ENCODE data around the gene FZD10.

FZD10 gene, protein sequence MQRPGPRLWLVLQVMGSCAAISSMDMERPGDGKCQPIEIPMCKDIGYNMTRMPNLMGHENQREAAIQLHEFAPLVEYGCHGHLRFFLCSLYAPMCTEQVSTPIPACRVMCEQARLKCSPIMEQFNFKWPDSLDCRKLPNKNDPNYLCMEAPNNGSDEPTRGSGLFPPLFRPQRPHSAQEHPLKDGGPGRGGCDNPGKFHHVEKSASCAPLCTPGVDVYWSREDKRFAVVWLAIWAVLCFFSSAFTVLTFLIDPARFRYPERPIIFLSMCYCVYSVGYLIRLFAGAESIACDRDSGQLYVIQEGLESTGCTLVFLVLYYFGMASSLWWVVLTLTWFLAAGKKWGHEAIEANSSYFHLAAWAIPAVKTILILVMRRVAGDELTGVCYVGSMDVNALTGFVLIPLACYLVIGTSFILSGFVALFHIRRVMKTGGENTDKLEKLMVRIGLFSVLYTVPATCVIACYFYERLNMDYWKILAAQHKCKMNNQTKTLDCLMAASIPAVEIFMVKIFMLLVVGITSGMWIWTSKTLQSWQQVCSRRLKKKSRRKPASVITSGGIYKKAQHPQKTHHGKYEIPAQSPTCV

DNA sequence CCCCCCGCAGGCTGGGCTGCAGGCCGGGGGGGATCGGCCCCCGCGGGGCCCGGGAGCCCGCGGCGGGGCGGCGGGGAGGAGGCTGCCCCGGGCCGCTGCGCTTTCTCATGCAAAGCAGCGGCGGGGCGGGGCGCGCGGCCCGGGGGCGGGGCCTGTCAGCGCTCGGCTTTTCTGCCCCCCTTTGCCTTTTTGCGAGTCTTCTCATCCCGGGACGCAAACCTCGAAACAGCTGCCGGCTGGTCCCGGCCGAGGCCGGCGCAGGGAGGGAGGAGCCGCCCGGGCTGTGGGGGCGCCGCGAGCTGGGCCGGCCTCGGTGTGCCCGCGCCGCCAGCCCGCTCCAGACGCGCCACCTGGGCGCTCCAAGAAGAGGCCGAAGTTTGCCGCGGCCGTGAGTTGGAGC, at the start of gene FZD10:
Gene FZD10, plus strand, starts transcription at position 198 of the 400 bp plus-strand sequence. CDS start 479 bp downstream, outside the sequence.
- DNase-seq: peak; percentile 82

DNA sequence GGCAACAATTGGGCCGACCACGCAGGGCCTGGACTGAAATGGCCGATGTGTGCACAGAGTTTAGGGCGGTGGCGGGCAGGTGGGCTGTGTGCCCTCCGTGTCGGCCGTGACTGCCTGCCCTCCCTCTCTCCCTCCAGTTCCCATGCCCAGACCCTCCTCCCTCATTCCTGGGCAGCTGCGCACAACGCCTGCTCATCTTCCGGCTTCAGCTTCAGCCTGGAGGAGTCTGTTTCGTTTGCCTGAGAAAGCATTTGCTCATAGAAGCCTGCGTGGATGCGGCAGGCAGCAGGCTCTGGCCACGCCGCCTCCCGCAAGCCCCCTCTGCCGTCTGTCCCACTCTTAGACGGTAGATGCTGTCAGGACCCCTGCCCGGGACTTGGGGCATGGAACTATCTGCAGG, 47.3 kb upstream of the FZD10 start:
- DNase-seq: no peak

DNA sequence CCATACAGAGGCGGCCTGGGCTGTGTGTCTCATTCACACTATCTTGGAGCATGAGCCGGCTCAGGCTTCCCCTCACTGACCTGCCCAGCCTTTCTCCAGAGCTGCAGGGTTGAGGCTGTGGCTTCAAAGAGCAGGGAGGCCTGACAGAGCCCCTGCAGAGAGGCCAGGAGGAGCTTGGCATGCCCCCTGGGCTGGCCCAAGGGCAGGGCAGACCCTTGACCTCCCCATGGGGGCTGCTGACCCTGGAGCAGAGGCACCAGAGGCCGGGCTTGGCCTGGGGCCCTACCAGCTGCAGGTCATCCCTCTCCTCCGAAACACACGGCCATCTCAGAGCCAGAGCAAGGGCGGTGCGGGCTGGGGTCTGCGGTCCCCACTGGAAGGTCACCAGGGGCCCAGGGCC, 46.6 kb upstream of the FZD10 start:
- DNase-seq: no peak

DNA sequence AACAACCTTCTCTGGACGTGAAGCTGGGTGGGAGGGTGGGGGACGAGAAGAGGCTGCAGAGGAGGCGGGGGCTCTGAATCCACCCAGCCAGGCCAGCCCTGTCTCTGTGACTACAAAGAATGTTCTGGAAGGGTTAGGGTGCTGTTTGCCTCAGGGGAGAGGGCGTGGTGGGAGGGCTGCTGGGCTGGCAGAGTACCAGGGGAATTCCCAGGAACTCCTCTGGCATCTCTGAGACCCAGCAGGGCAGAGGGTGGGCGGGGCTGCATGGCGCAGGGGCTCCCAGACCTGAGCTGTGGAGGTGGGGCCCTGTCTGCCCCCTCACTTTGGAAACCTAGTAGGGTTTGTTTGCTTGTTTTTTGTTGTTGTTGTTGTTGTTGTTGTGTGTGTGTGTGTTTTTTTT, 45.5 kb upstream of the FZD10 start:
- no peak for DNase-seq

DNA sequence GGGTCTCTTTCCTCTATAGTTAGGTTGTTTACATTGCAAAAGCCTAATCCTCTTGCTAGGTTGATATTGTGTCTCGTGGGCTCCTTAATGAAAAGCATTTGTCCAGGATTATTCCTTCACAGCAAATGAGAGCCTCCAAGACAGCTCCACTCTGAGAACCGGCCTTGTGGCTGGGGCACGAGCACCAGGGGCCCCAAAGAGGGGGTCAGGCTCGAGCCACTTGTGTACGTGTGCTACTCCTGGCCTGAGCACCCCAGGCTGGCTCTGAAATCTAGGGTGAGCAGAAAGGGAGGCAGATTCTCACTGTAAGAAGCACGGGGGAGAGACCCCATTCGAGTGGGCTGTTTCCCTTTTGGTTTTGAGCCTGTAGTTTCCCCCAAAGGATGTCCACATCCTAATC, 45.0 kb upstream of the FZD10 start:
- DNase-seq: no peak

DNA sequence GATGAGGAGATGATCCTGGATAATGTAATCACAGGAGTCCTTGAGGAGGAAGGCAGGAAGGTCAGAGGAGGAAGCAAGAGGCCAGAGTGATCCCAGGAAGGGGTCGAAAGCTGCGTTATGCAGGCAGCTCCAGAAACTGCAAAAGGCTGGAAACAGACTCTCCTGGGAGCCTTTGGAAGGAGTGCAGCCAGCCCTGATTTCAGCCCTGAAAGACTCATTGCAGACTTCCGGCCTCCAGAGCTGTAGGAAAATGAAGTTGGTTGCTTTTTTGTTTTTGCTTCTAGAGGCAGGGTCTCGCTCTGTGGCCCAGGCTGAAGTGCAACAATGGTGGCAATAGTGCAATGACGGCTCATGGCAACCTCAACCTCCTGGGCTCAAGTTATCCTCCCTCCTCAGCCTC, 44.6 kb upstream of the FZD10 start:
- no peak for DNase-seq

DNA sequence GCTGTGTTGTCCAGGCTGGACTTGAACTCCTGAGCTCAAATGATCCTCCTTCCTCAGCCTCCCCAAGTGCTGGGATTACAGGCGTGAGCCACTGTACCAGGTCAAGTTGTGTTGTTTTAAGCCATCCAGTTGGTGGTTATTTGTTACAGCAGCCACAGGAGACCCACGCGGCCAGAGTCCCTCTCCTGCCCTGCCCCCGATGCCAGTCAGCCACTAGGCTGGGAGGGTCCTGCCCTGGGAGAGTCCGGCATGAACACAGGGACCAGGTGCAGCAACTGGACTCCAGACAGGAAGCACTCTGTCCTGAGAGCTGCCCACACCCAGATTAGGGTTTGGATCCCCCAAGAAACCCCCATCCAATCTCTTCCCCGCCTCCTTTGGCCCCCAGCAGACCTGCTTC, 44.1 kb upstream of the FZD10 start:
- no peak for DNase-seq

DNA sequence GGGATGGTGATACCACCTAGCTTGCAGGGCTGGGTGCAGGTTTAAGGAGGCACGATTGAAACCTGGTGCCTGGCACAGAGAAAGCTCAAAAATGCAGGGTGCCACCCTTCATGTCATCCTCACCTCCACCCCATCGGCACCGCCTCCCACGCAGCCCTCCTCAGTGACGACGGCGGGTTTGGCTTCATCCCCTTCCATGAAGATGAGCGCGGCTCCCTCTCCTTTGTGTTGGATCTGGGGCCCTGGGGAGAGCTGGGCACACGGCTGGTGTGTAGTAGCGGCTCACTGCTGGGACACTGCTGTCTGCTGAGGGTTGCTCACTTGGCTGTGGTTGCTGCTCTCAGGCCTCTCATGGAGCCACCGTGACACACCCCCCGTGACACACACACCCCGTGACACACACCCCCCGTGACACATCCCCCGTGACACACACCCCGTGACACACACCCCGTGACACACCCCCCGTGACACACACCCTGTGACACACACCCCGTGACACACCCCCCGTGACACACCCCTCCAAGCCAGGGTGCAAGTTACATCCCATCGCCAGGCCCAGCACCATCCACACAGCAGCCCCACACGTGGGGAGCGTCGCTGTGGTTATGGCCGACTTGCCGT, 42.9 kb upstream of the FZD10 start:
- DNase-seq: no peak

DNA sequence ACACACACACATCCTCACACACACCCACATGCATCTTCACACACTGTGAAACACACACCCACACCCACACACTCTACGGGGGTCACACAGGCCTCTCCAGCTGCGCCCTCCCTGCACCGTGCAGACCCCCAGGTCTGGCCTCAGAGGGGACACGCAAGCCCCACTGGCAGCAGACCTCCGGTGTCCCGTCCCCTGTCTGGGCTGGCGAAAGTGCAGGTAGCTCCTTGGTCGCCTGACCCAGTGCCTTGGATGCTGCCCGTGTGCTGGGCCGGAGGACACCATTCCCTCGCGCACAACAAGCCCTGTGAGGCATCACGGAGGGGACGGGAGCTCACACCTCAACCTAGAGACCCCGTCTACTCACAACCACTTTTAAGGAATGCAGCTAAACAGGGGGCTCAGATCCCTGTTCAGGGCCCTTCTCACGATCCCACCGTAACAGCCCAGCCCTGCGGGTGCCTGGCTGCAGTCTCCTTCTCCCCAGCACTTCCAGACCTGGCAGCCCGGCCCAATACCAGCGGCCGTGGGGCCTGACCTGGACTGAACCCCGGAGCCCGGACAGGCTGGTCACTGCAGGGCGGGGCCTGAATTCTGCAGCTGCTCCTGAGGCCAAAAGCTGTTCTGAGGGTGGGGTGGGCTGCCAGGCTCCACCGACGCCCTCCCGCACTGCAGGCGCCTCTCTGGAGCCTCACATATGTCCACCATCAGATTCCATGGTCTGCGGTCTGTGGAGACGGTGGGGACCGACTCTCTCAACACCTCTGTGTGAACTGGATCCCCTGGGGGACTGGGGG, 42.1 kb upstream of the FZD10 start:
- DNase-seq: no peak

DNA sequence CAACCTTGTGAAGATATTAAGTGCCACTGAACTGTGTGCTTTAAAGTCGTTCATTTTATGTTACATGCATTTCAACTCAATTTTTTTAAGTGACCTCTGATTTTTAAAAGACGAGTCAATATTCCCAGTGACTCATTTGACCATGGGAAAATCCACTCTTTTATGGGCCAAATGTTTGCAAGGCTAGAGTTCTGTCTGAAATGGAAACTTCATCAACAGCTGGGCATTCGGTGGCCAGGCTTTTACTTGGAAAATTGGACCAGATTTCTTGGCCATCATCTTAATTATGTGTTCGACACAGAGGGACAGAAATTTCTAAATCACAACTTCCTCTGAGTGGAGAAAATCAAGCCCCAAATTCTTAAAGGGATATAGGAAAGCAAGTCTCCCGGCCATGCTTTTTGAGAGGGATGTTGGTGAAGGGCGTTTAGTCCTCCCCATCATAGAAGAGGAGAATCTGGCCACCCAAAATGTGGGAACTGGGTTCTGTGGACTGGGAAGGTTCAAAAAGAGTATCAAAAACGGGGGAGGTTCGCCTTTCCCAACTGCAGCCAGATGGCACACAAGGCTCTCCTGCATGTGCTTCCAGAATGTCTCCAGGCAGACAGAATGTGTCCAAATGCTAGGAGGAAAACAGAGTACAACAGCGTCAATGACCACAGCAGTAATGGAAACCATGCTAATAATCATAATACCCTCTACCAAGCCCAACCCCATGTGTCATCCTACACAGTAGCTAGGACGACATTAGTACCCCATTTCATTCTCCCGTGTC, 40.9 kb upstream of the FZD10 start:
- no peak for DNase-seq

DNA sequence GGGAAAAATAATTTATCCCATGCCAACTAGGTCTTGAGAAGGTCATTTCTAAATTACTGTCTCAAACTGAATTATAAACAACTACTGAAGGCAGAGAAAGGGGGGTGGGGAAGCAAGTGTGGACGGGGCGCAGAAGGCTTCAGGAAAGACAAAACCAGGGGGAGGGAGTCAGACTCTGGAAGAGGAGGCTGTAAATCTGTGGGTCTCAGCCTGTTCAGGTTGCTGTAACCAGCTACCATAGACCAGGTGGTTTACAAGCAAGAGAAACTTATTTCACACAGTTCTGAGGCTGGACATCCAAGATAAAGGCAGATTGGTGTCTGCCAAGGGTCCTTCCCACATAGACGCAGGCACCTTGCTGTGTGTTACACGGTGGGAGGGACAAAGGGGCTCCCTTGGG, 39.9 kb upstream of the FZD10 start:
- DNase-seq: no peak

DNA sequence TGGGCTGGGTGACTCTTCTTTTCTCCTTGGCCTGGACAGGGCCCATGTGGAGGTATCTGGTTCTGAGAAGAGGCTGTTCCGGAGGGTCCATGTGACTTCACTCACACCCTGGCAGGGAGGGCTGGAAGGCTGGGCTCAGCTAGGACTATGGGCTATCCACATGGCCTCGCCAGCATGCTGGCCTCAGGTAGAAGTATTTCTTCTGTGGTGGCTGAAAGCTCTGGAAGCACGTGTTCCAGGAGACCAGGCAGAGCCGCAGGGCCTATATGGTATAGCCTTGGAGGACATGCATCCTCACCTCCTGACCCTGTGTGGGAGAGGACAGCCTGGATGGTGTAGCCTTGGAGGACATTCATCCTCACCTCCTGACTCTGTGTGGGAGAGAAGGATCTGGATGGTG, 38.2 kb upstream of the FZD10 start:
- no peak for DNase-seq

DNA sequence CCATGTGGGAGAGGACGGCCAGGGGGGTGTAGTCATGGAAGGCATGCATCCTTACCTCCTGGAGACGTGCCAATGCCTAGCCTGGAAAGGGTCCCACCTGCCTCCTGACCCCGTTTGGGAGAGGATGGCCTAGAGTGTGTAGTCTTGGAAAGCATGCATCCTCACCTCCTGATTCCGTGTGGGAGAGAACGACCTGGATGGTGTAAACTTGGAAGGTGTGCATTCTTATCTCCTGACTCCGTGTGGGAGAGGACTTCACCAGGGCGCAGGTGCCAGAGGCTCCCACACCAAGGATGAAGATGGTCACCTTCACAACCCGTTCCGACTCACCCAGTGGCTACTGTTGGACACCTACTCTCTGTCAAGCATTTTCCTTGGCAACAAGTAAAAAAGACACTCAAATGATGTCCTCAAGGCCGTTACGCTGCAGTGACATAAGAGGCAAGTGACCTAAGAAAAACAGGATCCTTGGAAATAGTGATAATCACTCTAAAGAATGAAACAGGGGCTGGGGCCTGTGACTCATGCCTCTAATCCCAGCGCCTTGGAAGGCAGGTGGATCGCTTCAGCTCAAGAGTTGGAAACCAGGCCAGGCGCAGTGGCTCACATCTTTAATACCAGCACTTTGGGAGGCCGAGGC, 37.5 kb upstream of the FZD10 start:
- DNase-seq: no peak

DNA sequence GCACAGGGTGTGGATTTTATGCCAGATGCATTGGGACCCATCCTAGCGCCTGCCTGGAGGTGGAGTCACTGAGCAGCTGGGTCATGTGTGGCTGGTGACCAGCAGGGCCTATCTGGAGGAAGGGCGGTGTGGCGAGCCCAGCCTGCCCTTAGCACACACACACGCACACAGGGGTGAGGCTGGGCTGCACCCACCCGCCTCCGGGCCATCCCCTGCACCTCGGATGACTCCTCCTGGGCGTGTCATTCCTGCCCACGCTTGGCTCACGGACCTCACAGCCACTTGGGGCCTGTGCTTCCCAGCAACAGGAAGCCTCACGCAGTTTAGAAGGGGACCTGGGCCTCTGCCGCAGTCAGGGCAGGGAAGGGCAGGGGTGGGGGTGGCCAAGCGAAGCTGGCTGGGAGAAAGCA, 36.2 kb upstream of the FZD10 start:
- DNase-seq: no peak

DNA sequence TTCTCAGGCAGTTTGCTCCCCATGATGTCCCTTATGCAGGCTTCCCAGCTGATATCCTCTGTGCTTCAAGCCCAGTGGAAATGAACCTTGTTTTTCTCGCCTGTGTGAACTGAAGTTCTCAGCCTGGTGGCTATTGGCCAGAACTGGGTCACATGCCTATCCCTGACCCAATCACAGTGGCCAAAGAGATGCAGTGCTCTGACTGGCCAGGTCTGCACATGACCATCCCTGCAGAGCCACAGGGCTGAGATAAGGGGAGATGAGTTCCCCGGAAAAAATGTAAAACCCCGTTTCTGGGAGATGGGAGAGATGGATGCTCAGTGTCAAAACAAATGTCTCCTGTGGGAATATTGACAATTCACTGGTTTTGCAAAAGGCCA, 34.7 kb upstream of the FZD10 start:
- no peak for DNase-seq

DNA sequence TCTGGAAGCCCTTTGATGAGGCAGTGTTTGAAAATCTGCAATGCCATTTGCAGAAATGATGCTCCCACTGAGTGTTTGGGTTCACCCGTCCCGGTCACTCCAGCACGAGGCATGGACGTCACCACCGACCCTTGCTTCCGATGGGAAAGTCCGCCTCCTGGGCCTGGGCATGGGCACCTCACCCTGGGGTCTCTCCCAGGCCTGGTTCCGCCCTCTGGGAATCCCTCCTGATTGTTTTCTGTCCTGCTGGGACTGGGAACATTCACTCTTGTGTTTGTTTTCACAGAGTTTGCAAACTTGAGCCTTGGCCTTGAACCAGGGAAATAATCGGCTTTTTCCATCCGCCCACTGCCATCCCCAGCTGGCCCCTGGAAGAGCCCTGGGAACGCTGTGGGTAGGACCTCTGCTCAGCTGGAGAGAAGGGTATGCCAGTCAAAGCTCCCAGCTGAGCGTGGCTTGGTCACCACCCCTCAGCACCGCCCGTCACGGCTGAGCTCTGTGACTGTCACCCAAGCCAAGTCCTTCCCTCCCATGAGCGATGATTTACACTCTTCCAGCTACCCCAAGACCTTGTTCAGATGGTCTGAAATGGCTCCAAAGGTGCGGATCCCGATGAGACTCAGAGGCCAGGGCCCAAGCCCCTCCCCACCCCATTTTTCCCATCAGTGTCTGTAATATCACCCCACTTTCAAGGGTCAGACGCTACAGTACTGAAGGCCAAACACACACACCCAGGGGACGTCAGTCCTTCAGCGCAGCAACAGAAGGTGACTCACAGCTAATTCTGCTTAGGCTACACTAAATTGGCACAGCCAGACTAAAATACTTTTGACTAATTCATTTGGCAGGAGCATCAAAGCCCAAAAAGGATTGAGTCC, 34.1 kb upstream of the FZD10 start:
- DNase-seq: no peak

DNA sequence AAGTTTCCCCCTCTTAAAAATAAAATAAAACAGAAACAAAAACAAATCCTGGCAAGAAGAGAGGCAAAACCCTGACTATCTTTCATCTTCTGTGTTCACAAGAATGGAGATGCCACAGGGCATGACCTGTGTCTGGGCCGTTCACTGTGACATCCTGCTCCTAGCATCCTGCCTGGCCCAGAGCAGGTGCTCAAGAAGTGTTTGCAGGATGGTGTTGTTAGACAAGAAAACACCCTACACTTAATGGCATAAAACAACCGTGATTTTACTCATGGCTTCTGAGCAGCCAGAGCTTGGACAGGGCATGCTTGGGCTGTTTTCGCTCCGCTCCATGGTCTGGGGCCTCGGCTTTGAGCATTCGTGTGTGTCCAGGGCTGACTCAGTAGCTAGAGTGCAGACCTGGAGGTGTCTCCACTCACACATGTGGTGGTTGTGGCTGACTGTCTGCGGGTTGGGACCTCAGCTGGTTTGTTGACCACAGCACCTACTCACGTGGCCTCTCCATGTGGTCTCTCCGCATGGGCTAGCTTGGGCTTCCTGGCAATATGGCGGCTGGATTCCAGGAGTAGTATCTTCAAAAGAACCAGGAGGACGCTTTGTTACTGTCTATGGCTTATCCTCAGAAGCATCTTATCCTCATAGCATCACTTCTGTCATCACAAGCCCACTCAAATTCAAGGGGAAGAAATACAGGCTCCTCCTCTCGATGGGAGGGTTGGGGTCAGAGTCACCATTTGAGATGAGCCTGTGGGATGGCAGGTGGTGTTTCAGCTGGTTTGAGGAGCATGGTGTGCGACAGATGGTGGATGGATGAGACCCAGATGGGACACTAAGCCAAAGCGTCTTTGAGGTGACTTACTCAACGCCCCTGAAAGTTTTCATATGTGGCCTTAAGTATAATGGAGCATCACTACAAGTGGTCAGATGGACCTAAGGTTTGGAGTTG, 33.2 kb upstream of the FZD10 start:
- no peak for DNase-seq

DNA sequence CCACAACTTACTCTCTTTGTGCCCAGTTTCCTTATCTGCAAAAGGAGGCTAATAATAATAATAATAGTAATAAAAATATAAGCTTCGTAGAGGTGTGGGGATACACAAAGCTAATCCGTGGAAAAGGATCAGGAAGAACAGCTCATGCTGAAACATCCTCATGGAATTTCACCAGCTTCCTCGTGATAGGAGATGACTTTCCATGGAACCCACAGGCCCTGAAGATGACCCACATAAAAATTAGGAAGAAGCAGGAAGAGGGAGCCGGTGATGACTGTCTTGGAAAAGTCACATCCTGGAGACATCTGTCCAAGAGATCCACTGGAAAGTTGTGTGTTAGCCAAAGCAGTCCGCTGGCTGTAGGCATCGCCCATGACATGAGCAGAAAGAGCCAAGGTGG, 31.9 kb upstream of the FZD10 start:
- no peak for DNase-seq

DNA sequence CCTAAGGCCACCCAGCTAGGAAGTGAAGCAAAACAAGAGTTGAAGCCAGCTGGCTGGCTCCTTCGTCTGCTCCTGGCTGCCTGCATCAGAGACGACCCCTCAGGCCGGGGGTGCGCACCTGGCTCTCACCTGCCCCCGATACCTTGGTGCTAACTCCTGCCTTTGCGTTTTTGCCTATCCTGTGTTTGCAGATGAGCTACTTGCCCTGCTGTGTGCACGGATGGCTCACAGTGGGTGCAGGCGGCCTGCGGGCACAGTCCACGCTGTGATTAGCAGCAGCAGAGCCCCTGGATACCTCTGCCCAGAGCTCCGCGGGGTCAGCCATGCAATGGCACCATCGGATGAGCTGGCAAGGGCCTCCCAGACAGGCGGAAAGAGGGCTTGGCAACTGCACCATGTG, 31.2 kb upstream of the FZD10 start:
- DNase-seq: no peak

DNA sequence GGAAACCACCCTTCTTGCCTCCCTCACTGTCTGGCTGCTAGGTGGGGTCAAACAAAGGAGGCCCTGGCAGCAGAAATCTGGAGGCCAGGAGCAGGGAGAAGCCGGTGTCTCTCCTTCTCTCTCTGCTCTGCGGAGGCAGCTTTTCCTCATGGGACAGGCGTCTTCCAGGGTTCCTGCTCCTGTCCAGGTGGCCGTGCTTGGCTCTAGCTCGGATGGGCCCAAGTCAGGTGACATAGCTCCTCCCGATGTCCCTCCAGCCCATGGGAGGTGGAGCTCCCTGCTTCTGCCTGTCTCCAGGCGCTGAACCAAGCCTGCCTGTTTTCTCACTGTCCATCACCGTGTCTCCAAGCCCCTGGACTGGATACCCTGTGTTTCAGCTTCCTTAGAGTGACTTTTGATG, 30.5 kb upstream of the FZD10 start:
- DNase-seq: no peak
